Heart left ventricle (tissue), 16 donors: ENCODE measurements around the gene MCC. TPM values are rescaled to one million over a fixed set of nuclear protein-coding genes. Genes with fewer than 3 reads are reported as not detected.
A peak's percentile ranks its signal among the peaks of the same experiment; 100 is the strongest.

Experiments used
- ATAC-seq, 4 donors: fragments of 200-7000 bp; cut with Tn5 transposase; one replicate each; pipeline ENCODE4 v1.9.1; 2020 to 2022; ENCODE audit warnings: moderate library complexity in 4 of 4, mild to moderate bottlenecking in 3 of 4, moderate number of reproducible peaks in 1 of 4
- DNase-seq, 5 donors: peaks; one replicate each; pipeline ENCODE4 v3.0.0-alpha.2; 2020
- H3K27ac ChIP-seq, 12 donors: fragments of 200-600 bp; sonication (generic) in 4 of 12; one replicate each; pipeline versions ENCODE4 v1.5.0 to v1.8.0; 2016 to 2022; ENCODE audit warnings: mild to moderate bottlenecking in 2 of 12
- H3K27me3 ChIP-seq, 9 donors: fragments of 200-600 bp; sonication (generic) in 2 of 9; one replicate each; pipeline versions ENCODE4 v1.5.1 to v1.8.0; 2016 to 2022; ENCODE audit warnings: mild to moderate bottlenecking in 3 of 9
- H3K36me3 ChIP-seq, 9 donors: fragments of 200-600 bp; sonication (generic) in 2 of 9; one replicate each; pipeline versions ENCODE4 v1.5.0 to v1.8.0; 2018 to 2022; ENCODE audit warnings: mild to moderate bottlenecking in 2 of 9
- H3K4me1 ChIP-seq, 12 donors: fragments of 200-600 bp; sonication (generic) in 4 of 12; one replicate each; pipeline versions ENCODE4 v1.5.0 to v1.8.0; 2016 to 2022; ENCODE audit warnings: mild to moderate bottlenecking in 3 of 12
- H3K4me3 ChIP-seq, 12 donors: fragments of 200-600 bp; sonication (generic) in 4 of 12; one replicate each; pipeline versions ENCODE4 v1.5.0 to v1.8.0; 2017 to 2022; ENCODE audit warnings: mild to moderate bottlenecking in 9 of 12, moderate library complexity in 4 of 12
- H3K9me3 ChIP-seq, 12 donors: fragments of 200-600 bp; sonication (generic) in 4 of 12; one replicate each; pipeline versions ENCODE4 v1.5.0 to v1.8.0; 2016 to 2022; ENCODE audit warnings: mild to moderate bottlenecking in 1 of 12
- CTCF ChIP-seq, 12 donors: fragments of 200-600 bp; sonication (generic) in 4 of 12; IDR thresholded peaks; one replicate each; pipeline versions ENCODE4 v1.5.0 to v1.8.0; 2018 to 2022; ENCODE audit warnings: antibody characterized with exemption in 12 of 12, mild to moderate bottlenecking in 5 of 12
- POLR2A ChIP-seq, 2 donors: fragments of 450-650 bp; IDR thresholded peaks; one replicate each; pipeline ENCODE4 v1.6.1; 2017; ENCODE audit warnings: antibody characterized with exemption in 2 of 2, mild to moderate bottlenecking in 2 of 2, moderate library complexity in 2 of 2
- WGBS, 4 donors: extraction: QIAGEN DNeasy Blood & Tissue Kit in 2 of 4; methylation state at CpG; one replicate each; pipeline versions ENCODE4 v1.1.5 to v1.1.7; 2013 to 2018; 5-methylcytosine and 5-hydroxymethylcytosine counted together
- intact Hi-C, 10 donors: fragments of 100-400 bp; cut with DNase I; formaldehyde crosslinking; loops; one replicate each; pipeline versions ENCODE4 v1.11.1 to v1.14.2; 2022
- polyA plus RNA-seq, 2 donors: library from polyadenylated mRNA; stranded (reverse); fragments of 200-250 nt; gene quantifications; one replicate each; pipeline ENCODE4 v1.2.3, GENCODE V29; 2013
- total RNA-seq, 9 donors: library from RNA; depleted of rRNA in 2 of 9; stranded (reverse); fragments of >200 nt in 2 of 9; fragmentation: NEBNext Ultra II Directional in 3 of 9; extraction: Animal tissue kit (Norgen Biotek cat#: 25700) in 3 of 9; gene quantifications; one replicate each; pipeline versions ENCODE4 v1.1.0 to v1.2.4, GENCODE V29; 2016 to 2023
- donor health status: ischemic (EF 13 %, LVEDD 7.1; RV severe dilation, severe dysfunction).
- donor health status: healthy with polysubstance abuse.
- donor health status: DM: no; HTN: yes; CAD: no.
- donor health status: DM: no; HTN: no; CAD: no.
- donor health status: ischemic (EF 25% LVEDD 6.9; RV normal size, moderate dysfunction).
- donor health status: ischemic (EF 25% LVEDD 5.7; RV mildly dilated, moderate dysfunction).
- donor health status: healthy.
- donor health status: DM: yes; HTN: yes; CAD: no.
- donor health status: ischemic (EF 35%, LVEDD 5.7; RV mildly dilated, moderate dysfunction).
- donor health status: nonischemic (EF 11% LVEDD 7.7; RV severe dilation, severe dysfunction).
- donor health status: DM: yes; HTN: yes; CAD: no.
- donor health status: PGD.
- donor health status: ischemic (EF 29% LVEDD 5.4; RV normal size, mild dysfunction).
- donor health status: nonischemic (EF 23%, LVEDD 6.1; RV moderate dilation, normal function).

The MCC gene
- total and polyA plus RNA-seq, 11 donors = 6.1 to 33.8 (median 24.3) TPM

GRCh38 chr5:113302120-113302519 lies 186.1 kb downstream of the MCC start:
- WGBS, 4 donors = 88 to 96% (median 92%) methylated on average over 2 of the region's 2 CpGs
- Histone ChIP-seq H3K9me3 (no peaks in the 10 kb centered on the region), H3K36me3 (no peaks in the 10 kb centered on the region), H3K27ac (no peak overlapping the region), H3K4me3 (no peak overlapping the region), H3K27me3 (no peaks in the 10 kb centered on the region), H3K4me1 (no peaks in the 10 kb centered on the region)
- ATAC-seq (no peak), DNase-seq (no peak)
- TF ChIP-seq POLR2A (IDR thresholded peaks at IDR 0.05) = no peak
- intact Hi-C loops = no loop called here

GRCh38 chr5:113299591-113299990 lies 188.7 kb downstream of the MCC start:
- Histone ChIP-seq H3K9me3 (no peaks in the 10 kb centered on the region), H3K27ac (no peak overlapping the region), H3K4me1 (peaks cover 0 to 14% (median 9%) of the 10 kb centered on the region in 12 donors), H3K36me3 (no peaks in the 10 kb centered on the region), H3K27me3 (peaks cover 0 to 6% (median 0%) of the 10 kb centered on the region in 9 donors), H3K4me3 (no peak overlapping the region)
- DNase-seq (no peak), ATAC-seq (no peak)
- TF ChIP-seq CTCF (IDR thresholded peaks at IDR 0.05) = no peak
- TF ChIP-seq POLR2A (IDR thresholded peaks at IDR 0.05) = no peak
- intact Hi-C loops = loop anchor here in 9 of 10 donors (5.0 to 10.0 kb wide), 10 partner anchors 55 to 255 kb away; no protein-coding TSS in a partner anchor
- WGBS, 4 donors = 94 to 98% (median 96%) methylated on average over 1 of the region's 1 CpG

GRCh38 chr5:113296676-113297075 lies 191.6 kb downstream of the MCC start:
- DNase-seq = no peak
- H3K9me3 ChIP-seq = no peaks in the 10 kb centered on the region
- H3K36me3 ChIP-seq = no peaks in the 10 kb centered on the region
- intact Hi-C loops = loop anchor here in 9 of 10 donors (5.0 to 10.0 kb wide), 10 partner anchors 52 to 252 kb away; no protein-coding TSS in a partner anchor
- no peak overlapping the region for H3K4me3 ChIP-seq
- ATAC-seq = no peak
- peaks cover 0 to 30% (median 22%) of the 10 kb centered on the region in 12 donors for H3K4me1 ChIP-seq
- 79 to 92% (median 85%) methylated on average over 1 of the region's 1 CpG for WGBS, 4 donors
- no peak overlapping the region for H3K27ac ChIP-seq
- no peak for TF ChIP-seq POLR2A (IDR thresholded peaks at IDR 0.05)
- no peak for TF ChIP-seq CTCF (IDR thresholded peaks at IDR 0.05)
- H3K27me3 ChIP-seq = peaks cover 0 to 19% (median 0%) of the 10 kb centered on the region in 9 donors

GRCh38 chr5:113295111-113295539 lies 193.1 kb downstream of the MCC start:
- H3K4me3 ChIP-seq = peak overlapping the region; percentile 27 to 98 (median 76)
- intact Hi-C loops = loop anchor here in 9 of 10 donors (2.0 to 10.0 kb wide), 12 partner anchors 50 to 250 kb away; no protein-coding TSS in a partner anchor
- ATAC-seq (peak in 3 of 4 donors; percentile 6 to 32 (median 19)), DNase-seq (no peak)
- no peaks in the 10 kb centered on the region for H3K9me3 ChIP-seq
- H3K27ac ChIP-seq = peak overlapping the region in 11 of 12 donors; percentile 86 to 97 (median 91)
- H3K27me3 ChIP-seq = peaks cover 0 to 19% (median 0%) of the 10 kb centered on the region in 9 donors
- peaks cover 0 to 40% (median 25%) of the 10 kb centered on the region in 12 donors for H3K4me1 ChIP-seq
- no peaks in the 10 kb centered on the region for H3K36me3 ChIP-seq
- TF ChIP-seq POLR2A (IDR thresholded peaks at IDR 0.05) (no peak), CTCF (IDR thresholded peaks at IDR 0.05) (peak in 3 of 12 donors; percentile 2 to 31 (median 7))
- WGBS, 4 donors = 2 to 4% (median 3%) methylated on average over 8 of the region's 8 CpGs
